PC-3 (cell line): ENCODE results near the gene VASP. TPM values are rescaled to one million over a fixed set of nuclear protein-coding genes. Genes with fewer than 3 reads are reported as not detected.

ENCODE experiments used
- ATAC-seq: fragments of 200-7000 bp; cut with Tn5 transposase; 2 replicates; pipeline ENCODE4 v1.9.1; 2020; ENCODE audit warnings: mild to moderate bottlenecking, moderate library complexity
- BruUV-seq: library from RNA; stranded (reverse); fragments of 400-500 nt; replicated peaks from 2 replicates; lab custom pipeline; 2021; lab: Mats Ljungman, UMichigan
- CTCF ChIA-PET: fragments of 300-600 bp; sonication (Branson Sonifier 250); formaldehyde crosslinking; loops from one replicate; lab custom pipeline; 2022; ENCODE audit warnings: antibody characterized with exemption; lab: Charles Lee
- POLR2A ChIA-PET: fragments of 300-600 bp; sonication (Branson Sonifier 250); formaldehyde crosslinking; loops from one replicate; lab custom pipeline; 2022; ENCODE audit warnings: antibody characterized with exemption; ENCODE audit not compliant: unreplicated experiment; lab: Charles Lee
- DNase-seq: peaks from one replicate; pipeline ENCODE4 v3.0.0-alpha.2; 2015
- H2AFZ ChIP-seq: fragments of 300-600 bp; sonication (generic); 2 replicates; pipeline ENCODE4 v1.6.0; 2016; ENCODE audit warnings: antibody characterized with exemption, low read length
- H3F3A ChIP-seq: fragments of 300-600 bp; sonication (generic); one replicate; pipeline ENCODE4 v1.6.0; 2017; ENCODE audit warnings: antibody characterized with exemption, low read length, control low read depth, mild to moderate bottlenecking; ENCODE audit not compliant: unreplicated experiment
- H3K27ac ChIP-seq: fragments of 300-600 bp; sonication (generic); 2 replicates; pipeline ENCODE4 v1.5.1; 2016; ENCODE audit warnings: mild to moderate bottlenecking, low read length
- H3K27me3 ChIP-seq: fragments of 300-600 bp; sonication (generic); 2 replicates; pipeline ENCODE4 v1.6.1; 2016; ENCODE audit warnings: low read length, mixed read lengths
- H3K36me3 ChIP-seq: fragments of 300-600 bp; sonication (generic); 2 replicates; pipeline ENCODE4 v1.6.1; 2016; ENCODE audit warnings: low read depth, mixed run types, low read length, mixed read lengths
- H3K4me1 ChIP-seq: fragments of 300-600 bp; sonication (generic); 2 replicates; pipeline ENCODE4 v1.5.1; 2016; ENCODE audit warnings: low read length; ENCODE audit not compliant: insufficient read depth
- H3K4me2 ChIP-seq: fragments of 300-600 bp; sonication (generic); 2 replicates; pipeline ENCODE4 v1.6.0; 2016; ENCODE audit warnings: low read length
- H3K4me3 ChIP-seq: fragments of 300-600 bp; sonication (generic); 2 replicates; pipeline ENCODE4 v1.5.1; 2016; ENCODE audit warnings: mild to moderate bottlenecking, low read length, mixed read lengths
- H3K79me2 ChIP-seq: fragments of 300-600 bp; sonication (generic); 2 replicates; pipeline ENCODE4 v1.6.1; 2017; ENCODE audit warnings: low read length, mixed read lengths
- H3K9ac ChIP-seq: fragments of 300-600 bp; sonication (generic); 2 replicates; pipeline ENCODE4 v1.6.0; 2016; ENCODE audit warnings: mild to moderate bottlenecking, low read length
- H3K9me2 ChIP-seq: fragments of 300-600 bp; sonication (generic); replicated peaks from 2 replicates; pipeline ENCODE4 v1.6.1; 2016; ENCODE audit warnings: mixed run types, low read length, mixed read lengths
- H3K9me3 ChIP-seq: fragments of 300-600 bp; sonication (generic); 2 replicates; pipeline ENCODE4 v1.6.1; 2016; ENCODE audit warnings: low read length, mixed read lengths
- H4K20me1 ChIP-seq: fragments of 300-600 bp; sonication (generic); 2 replicates; pipeline ENCODE4 v1.6.1; 2016; ENCODE audit warnings: low read length, mixed read lengths
- CTCF ChIP-seq: fragments of 300-600 bp; sonication (generic); conservative IDR thresholded peaks from 2 replicates; pipeline ENCODE4 v1.5.1; 2017; ENCODE audit warnings: antibody characterized with exemption, low read depth, mild to moderate bottlenecking, low read length
- EZH2 ChIP-seq: fragments of 300-600 bp; sonication (generic); IDR thresholded peaks from one replicate; pipeline ENCODE4 v1.6.1; 2017; ENCODE audit warnings: antibody characterized with exemption, mild to moderate bottlenecking, low read length; ENCODE audit not compliant: unreplicated experiment
- EZH2phosphoT487 ChIP-seq: fragments of 300-600 bp; sonication (generic); IDR thresholded peaks from 2 replicates; pipeline ENCODE4 v1.6.1; 2018; ENCODE audit warnings: mild to moderate bottlenecking, antibody characterized with exemption, low read length, borderline replicate concordance
- intact Hi-C: fragments of 100-400 bp; cut with micrococcal nuclease; formaldehyde crosslinking; loops from 2 replicates; pipeline ENCODE4 v1.9.0; 2023
- total RNA-seq: library from RNA; depleted of rRNA; stranded (reverse); fragments of >200 nt; gene quantifications from 2 replicates; pipeline ENCODE4 v1.2.3, GENCODE V29; 2014

VASP gene
- total RNA-seq, 1 experiment from 2014 or later: 120 TPM

GRCh38 chr19:45556835-45557234, 49.6 kb downstream of the VASP start:
- intact Hi-C loops: no loop called here
- Histone ChIP-seq H3K27ac (no peak overlapping the region), H3K9me2 (no peaks in the 10 kb centered on the region), H3K4me1 (no peaks in the 10 kb centered on the region), H4K20me1 (no peaks in the 10 kb centered on the region), H2AFZ (no peak overlapping the region), H3K36me3 (no peaks in the 10 kb centered on the region), H3K4me2 (no peak overlapping the region), H3K27me3 (no peaks in the 10 kb centered on the region), H3K79me2 (peaks cover 9% of the 10 kb centered on the region; the same call in 1 of the 2 replicates), H3K4me3 (no peak overlapping the region), H3K9ac (no peak overlapping the region), H3F3A (no peaks in the 10 kb centered on the region), H3K9me3 (no peaks in the 10 kb centered on the region)
- no TSS peak for BruUV-seq
- DNase-seq: no peak
- TF ChIP-seq EZH2phosphoT487: no peak
- no peak for TF ChIP-seq CTCF
- no peak for TF ChIP-seq EZH2
- POLR2A ChIA-PET: no interaction called here
- CTCF ChIA-PET: no interaction called here
- ATAC-seq: no peak

- ATAC-seq (peak; percentile 92), DNase-seq (peak; percentile 67)
- Histone ChIP-seq H3K4me3 (no peak overlapping the region), H3K9me3 (no peaks in the 10 kb centered on the region), H3K4me1 (peaks cover 5% of the 10 kb centered on the region; the same call in 1 of the 2 replicates), H3K9ac (no peak overlapping the region), H3K36me3 (no peaks in the 10 kb centered on the region), H3K27ac (no peak overlapping the region), H3K79me2 (peaks cover 9% of the 10 kb centered on the region; the same call in 1 of the 2 replicates), H4K20me1 (no peaks in the 10 kb centered on the region), H3F3A (no peaks in the 10 kb centered on the region), H2AFZ (no peak overlapping the region), H3K27me3 (no peaks in the 10 kb centered on the region), H3K4me2 (no peak overlapping the region), H3K9me2 (no peaks in the 10 kb centered on the region)
- ChIA-PET POLR2A (no interaction called here), CTCF (interaction anchor here (0.5 to 1.0 kb wide), 12 partner anchors 10 to 110 kb away, joined by 3 to 8 read pairs (median 4); no protein-coding TSS in a partner anchor)
- intact Hi-C loops: no loop called here
- BruUV-seq: no TSS peak
- no peak for TF ChIP-seq EZH2
- TF ChIP-seq EZH2phosphoT487: no peak
- peak; percentile 84 for TF ChIP-seq CTCF
These were observed 51.2 kb downstream of the VASP start for GRCh38 chr19:45558399-45558878.

- ChIA-PET CTCF (no interaction called here), POLR2A (no interaction called here)
- Histone ChIP-seq H3K4me3 (no peak overlapping the region), H3K9me2 (no peaks in the 10 kb centered on the region), H4K20me1 (no peaks in the 10 kb centered on the region), H3K27me3 (no peaks in the 10 kb centered on the region), H3K9ac (no peak overlapping the region), H3K36me3 (no peaks in the 10 kb centered on the region), H3F3A (no peaks in the 10 kb centered on the region), H3K4me2 (no peak overlapping the region), H3K27ac (no peak overlapping the region), H3K79me2 (peaks cover 16% of the 10 kb centered on the region), H2AFZ (no peak overlapping the region), H3K4me1 (peaks cover 5% of the 10 kb centered on the region; the same call in 1 of the 2 replicates), H3K9me3 (no peaks in the 10 kb centered on the region)
- intact Hi-C loops: no loop called here
- DNase-seq: no peak
- BruUV-seq: no TSS peak
- TF ChIP-seq EZH2phosphoT487: no peak
- no peak for TF ChIP-seq EZH2
- no peak for TF ChIP-seq CTCF
- ATAC-seq: no peak
These were observed 52.8 kb downstream of the VASP start for GRCh38 chr19:45560038-45560437.
